KMS-11 (cell line): ENCODE data around the gene BBS10.

Source experiments
- H2AFZ ChIP-seq: fragments of 200-600 bp; sonication (generic); 2 replicates; pipeline ENCODE4 v1.6.1; 2016; ENCODE audit warnings: antibody characterized with exemption, mixed run types, low read depth
- H3K27ac ChIP-seq: fragments of 200-600 bp; sonication (generic); 2 replicates; pipeline ENCODE4 v1.6.1; 2016; ENCODE audit warnings: mild to moderate bottlenecking, mixed run types
- H3K27me3 ChIP-seq: fragments of 200-600 bp; sonication (generic); 2 replicates; pipeline ENCODE4 v1.6.1; 2017; ENCODE audit warnings: mild to moderate bottlenecking, low read depth, mixed run types, moderate library complexity; ENCODE audit not compliant: insufficient read depth
- H3K36me3 ChIP-seq: fragments of 200-600 bp; sonication (generic); 2 replicates; pipeline ENCODE4 v1.6.1; 2017; ENCODE audit warnings: mild to moderate bottlenecking, mixed run types; ENCODE audit not compliant: insufficient read depth
- H3K4me1 ChIP-seq: fragments of 200-600 bp; sonication (generic); 2 replicates; pipeline ENCODE4 v1.6.1; 2016; ENCODE audit warnings: mild to moderate bottlenecking, low read depth, mixed run types; ENCODE audit not compliant: poor library complexity, severe bottlenecking
- H3K4me2 ChIP-seq: fragments of 200-600 bp; sonication (generic); 2 replicates; pipeline ENCODE4 v1.7.0; 2016; ENCODE audit warnings: mild to moderate bottlenecking, mixed run types
- H3K4me3 ChIP-seq: fragments of 200-600 bp; sonication (generic); IDR thresholded peaks from 2 replicates; pipeline ENCODE4 v1.6.1; 2017; ENCODE audit warnings: low read depth, low read length, mixed read lengths; ENCODE audit not compliant: insufficient read depth
- H3K79me2 ChIP-seq: fragments of 200-600 bp; sonication (generic); 2 replicates; pipeline ENCODE4 v1.6.1; 2016; ENCODE audit warnings: low read depth, mixed run types; ENCODE audit not compliant: insufficient read depth
- H3K9ac ChIP-seq: fragments of 200-600 bp; sonication (generic); 2 replicates; pipeline ENCODE4 v1.6.1; 2016; ENCODE audit warnings: mild to moderate bottlenecking, mixed run types
- H4K20me1 ChIP-seq: fragments of 200-600 bp; sonication (generic); 2 replicates; pipeline ENCODE4 v1.6.1; 2016; ENCODE audit warnings: mild to moderate bottlenecking, mixed run types; ENCODE audit not compliant: insufficient read depth
- CTCF ChIP-seq: fragments of 200-600 bp; sonication (generic); conservative IDR thresholded peaks from 2 replicates; pipeline ENCODE4 v1.6.1; 2017; ENCODE audit warnings: low read depth, mild to moderate bottlenecking, antibody characterized with exemption, low read length, moderate library complexity, mixed read lengths

BBS10 gene

GRCh38 chr12:76300297-76300665 is 47.9 kb downstream of the BBS10 start:
- H3K27me3 ChIP-seq, result no peaks in the 10 kb centered on the region
- no peaks in the 10 kb centered on the region for H4K20me1 ChIP-seq
- H3K27ac ChIP-seq, result no peak overlapping the region
- no peaks in the 10 kb centered on the region for H3K79me2 ChIP-seq
- no peaks in the 10 kb centered on the region for H3K36me3 ChIP-seq
- no peak for TF ChIP-seq CTCF
- no peak overlapping the region for H3K4me3 ChIP-seq
- H3K4me2 ChIP-seq, result no peak overlapping the region
- H3K9ac ChIP-seq, result no peak overlapping the region
- no peaks in the 10 kb centered on the region for H3K4me1 ChIP-seq
- H2AFZ ChIP-seq, result no peak overlapping the region

- Histone ChIP-seq H3K4me2 (no peak overlapping the region), H3K79me2 (no peaks in the 10 kb centered on the region), H3K9ac (no peak overlapping the region), H3K27ac (no peak overlapping the region), H2AFZ (no peak overlapping the region), H3K4me1 (no peaks in the 10 kb centered on the region), H4K20me1 (no peaks in the 10 kb centered on the region), H3K4me3 (no peak overlapping the region), H3K27me3 (no peaks in the 10 kb centered on the region), H3K36me3 (no peaks in the 10 kb centered on the region)
- no peak for TF ChIP-seq CTCF
These were observed 48.5 kb downstream of the BBS10 start for GRCh38 chr12:76299536-76300296.
